GM18858 (cell line): ENCODE measurements around the gene NPIPB2.
"Not testable (repeated sequence)": the region's sequence is repeated elsewhere in the genome, so short reads cannot be mapped to it uniquely, and the experiment has no call there.

ENCODE experiments used
- ATAC-seq: cut with Tn5 transposase; IDR thresholded peaks from one replicate; pipeline ENCODE4 v1.9.1; 2021; ENCODE audit not compliant: unreplicated experiment

The NPIPB2 gene

GRCh38 chr16:11962457-11962856 is 20.6 kb upstream of the NPIPB2 start:
- ATAC-seq = not testable (repeated sequence)

GRCh38 chr16:11957591-11958395 is 15.9 kb upstream of the NPIPB2 start:
- no peak for ATAC-seq

GRCh38 chr16:11956558-11956957 is 14.7 kb upstream of the NPIPB2 start:
- no peak for ATAC-seq

GRCh38 chr16:11955713-11956123 is 13.9 kb upstream of the NPIPB2 start:
- no peak for ATAC-seq

GRCh38 chr16:11953576-11953975 is 11.7 kb upstream of the NPIPB2 start:
- ATAC-seq = not testable (repeated sequence)

- ATAC-seq = no peak
Measured at GRCh38 chr16:11950388-11950787, 8.5 kb upstream of the NPIPB2 start.

- peak; percentile 51 for ATAC-seq
Measured at GRCh38 chr16:11949527-11949926, 7.7 kb upstream of the NPIPB2 start.

- no peak for ATAC-seq
Measured at GRCh38 chr16:11948819-11949218, 7.0 kb upstream of the NPIPB2 start.

- no peak for ATAC-seq
Measured at GRCh38 chr16:11946433-11946832, 4.6 kb upstream of the NPIPB2 start.

GRCh38 chr16:11927350-11927749 is 14.5 kb downstream of the NPIPB2 start:
- not testable (repeated sequence) for ATAC-seq

GRCh38 chr16:11924046-11924445 is 17.8 kb downstream of the NPIPB2 start:
- ATAC-seq = not testable (repeated sequence)

GRCh38 chr16:11916524-11917285 is 25.1 kb downstream of the NPIPB2 start:
- ATAC-seq = no peak

GRCh38 chr16:11915644-11916523 is 26.0 kb downstream of the NPIPB2 start, which contains the start of gene GSPT1:
TSS of gene GSPT1 (minus strand) at chr16:11915956. CDS start at chr16:11915720, 236 bp downstream.
- peak; percentile 66 for ATAC-seq

GRCh38 chr16:11915114-11915643 is 26.7 kb downstream of the NPIPB2 start:
- peak; percentile 23 for ATAC-seq

- no peak for ATAC-seq
Measured at GRCh38 chr16:11914210-11915113, 27.4 kb downstream of the NPIPB2 start.

- no peak for ATAC-seq
Measured at GRCh38 chr16:11913425-11914079, 28.3 kb downstream of the NPIPB2 start.

- ATAC-seq = no peak
Measured at GRCh38 chr16:11909653-11910545, 31.9 kb downstream of the NPIPB2 start.
